SK-MEL-5 (cell line): ENCODE data around the gene CNTLN. TPM values are rescaled to one million over a fixed set of nuclear protein-coding genes. Genes with fewer than 3 reads are reported as not detected.
"Not testable (repeated sequence)": the region's sequence is repeated elsewhere in the genome, so short reads cannot be mapped to it uniquely, and the experiment has no call there.

ENCODE experiments used
- DNase-seq: peaks from one replicate; pipeline ENCODE4 v3.0.0-alpha.2; 2016; ENCODE audit warnings: low read depth, low spot score
- in situ Hi-C: cut with HindIII; loops from 2 replicates; pipeline ENCODE4 v1.10.0; 2016; ENCODE audit warnings: low sequenced_read_pairs, high pct_unique_total_duplicates, low pct_unique_long_range_greater_than_20kb
- total RNA-seq: library from RNA; depleted of rRNA; stranded (reverse); fragments of >200 nt; shearing (Covaris generic); gene quantifications from 2 replicates; pipeline ENCODE4 v1.2.3, GENCODE V29; 2014

Gene CNTLN
- total RNA-seq, 1 experiment from 2014 or later: 6.5 TPM

DNA sequence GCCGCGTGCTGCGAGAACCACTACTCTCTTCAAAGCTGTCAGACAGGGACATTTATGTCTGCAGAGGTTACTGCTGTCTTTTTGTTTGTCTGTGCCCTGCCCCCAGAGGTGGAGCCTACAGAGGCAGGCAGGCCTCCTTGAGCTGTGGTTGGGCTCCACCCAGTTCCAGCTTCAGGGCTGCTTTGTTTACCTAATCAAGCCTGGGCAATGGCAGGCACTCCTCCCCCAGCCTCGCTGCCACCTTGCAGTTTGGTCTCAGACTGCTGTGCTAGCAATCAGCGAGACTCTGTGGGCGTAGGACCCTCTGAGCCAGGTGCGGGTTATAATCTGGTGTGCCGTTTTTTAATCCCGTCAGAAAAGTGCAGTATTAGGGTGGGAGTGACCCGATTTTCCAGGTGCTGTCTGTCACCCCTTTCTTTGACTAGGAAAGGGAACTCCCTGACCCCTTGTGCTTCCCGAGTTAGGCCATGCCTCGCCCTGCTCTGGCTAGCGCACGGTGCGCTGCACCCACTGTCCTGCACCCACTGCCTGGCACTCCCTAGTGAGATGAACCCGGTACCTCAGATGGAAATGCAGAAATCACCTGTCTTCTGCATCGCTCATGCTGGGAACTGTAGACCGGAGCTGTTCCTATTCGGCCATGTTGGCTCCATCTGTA lies 133.8 kb downstream of the CNTLN start:
- DNase-seq, in situ Hi-C loops: not testable (repeated sequence)

DNA sequence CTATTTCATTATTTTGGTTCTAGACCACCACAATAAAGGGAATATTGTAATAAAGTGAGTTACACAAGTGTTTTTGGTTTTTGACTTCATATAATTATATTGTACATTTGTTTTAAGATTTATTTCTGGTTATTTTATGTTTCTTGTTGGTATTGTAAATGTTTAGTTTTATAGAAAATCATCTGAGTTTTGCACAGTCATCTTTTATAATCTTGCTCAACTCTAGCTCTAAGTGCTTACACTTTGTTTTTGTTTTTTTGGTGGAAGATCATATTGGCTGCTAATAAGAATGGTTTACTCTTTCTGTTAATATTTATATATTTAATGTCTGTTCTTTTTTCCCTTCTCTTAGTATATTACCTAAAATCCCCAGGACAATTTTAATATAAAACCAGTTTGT lies 135.0 kb downstream of the CNTLN start:
- no peak for DNase-seq
- in situ Hi-C loops: no loop called here

DNA sequence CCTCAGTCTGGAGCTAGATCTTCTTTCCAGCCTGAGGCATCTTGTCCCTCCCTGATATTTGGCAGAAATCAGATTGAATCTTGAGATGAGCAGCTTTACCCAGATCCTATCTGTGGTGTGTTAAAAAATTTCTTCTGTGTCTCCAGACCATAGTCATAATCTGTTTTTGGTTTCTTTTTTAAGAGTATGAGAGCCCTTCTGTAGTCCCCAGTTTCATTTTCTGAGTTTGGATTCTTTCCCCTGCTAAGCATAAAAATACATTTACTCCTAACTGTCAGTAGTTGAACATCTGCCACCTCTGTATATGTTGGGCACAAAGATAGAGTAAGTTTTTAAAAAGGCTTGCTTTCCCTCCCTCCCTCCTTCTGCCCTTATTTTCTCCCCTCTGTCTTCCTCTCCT lies 137.7 kb downstream of the CNTLN start:
- in situ Hi-C loops: no loop called here
- DNase-seq: no peak

DNA sequence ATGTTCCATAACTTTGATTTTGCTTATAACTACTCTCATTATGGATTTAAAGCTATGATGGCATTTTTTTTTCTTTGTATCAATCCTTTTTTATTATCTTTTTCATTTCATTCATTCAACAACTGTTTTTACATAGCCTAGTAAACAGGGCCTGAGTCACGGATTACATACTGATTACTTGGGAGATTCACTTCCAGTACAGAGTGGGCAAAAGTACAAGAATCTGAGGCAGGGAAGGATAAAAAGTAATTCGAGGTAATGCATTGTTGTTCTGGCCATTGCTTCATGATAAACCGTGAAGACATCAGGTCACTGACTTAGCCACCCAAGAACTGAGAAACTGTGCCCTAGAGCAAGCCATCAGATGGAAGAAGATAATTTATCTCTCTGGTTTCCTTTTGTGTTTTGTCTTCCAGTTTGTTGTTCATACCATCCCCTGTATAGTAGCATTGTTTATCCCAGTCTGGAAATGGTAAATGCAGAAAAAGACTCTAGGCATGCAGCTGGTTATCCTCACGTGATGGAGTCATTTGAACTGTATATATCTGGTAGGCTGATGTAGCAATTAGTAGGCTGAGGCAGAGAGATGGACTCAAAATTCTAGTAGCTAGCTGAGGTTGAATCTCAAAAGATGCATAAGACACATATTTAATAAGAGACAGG lies 145.6 kb downstream of the CNTLN start:
- no peak for DNase-seq

DNA sequence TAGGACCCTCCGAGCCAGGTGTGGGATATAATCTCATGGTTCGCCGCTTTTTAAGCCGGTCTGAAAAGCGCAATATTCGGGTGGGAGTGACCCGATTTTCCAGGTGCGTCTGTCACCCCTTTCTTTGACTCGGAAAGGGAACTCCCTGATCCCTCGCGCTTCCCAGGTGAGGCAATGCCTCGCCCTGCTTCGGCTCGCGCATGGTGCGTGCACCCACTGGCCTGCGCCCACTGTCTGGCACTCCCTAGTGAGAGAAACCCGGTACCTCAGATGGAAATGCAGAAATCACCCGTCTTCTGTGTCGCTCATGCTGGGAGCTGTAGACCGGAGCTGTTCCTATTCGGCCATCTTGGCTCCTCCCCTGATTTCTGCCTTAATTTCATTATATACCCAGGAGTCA lies 155.8 kb downstream of the CNTLN start:
- DNase-seq, in situ Hi-C loops: not testable (repeated sequence)

More for the DNA sequence above, 145.6 kb downstream of the CNTLN start:
- in situ Hi-C loops: no loop called here

DNA sequence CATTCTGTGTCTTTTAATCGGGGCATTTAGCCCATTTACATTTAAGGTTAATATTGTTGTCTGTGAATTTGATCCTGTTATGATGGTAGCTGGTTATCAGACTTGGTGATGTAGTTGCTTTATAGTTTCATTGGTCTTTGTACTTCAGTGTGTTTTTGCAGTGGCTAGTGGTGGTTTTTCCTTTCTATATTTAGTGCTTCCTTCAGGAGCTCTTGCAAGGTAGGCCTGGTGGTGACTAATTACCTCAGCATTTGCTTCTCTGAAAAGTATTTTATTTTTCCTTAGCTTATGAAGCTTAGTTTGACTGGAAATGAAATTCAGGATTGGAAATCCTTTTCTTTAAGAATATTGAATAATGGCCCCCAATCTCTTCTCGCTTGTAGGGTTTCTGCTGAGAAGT lies 156.9 kb downstream of the CNTLN start:
- in situ Hi-C loops: no loop called here

DNA sequence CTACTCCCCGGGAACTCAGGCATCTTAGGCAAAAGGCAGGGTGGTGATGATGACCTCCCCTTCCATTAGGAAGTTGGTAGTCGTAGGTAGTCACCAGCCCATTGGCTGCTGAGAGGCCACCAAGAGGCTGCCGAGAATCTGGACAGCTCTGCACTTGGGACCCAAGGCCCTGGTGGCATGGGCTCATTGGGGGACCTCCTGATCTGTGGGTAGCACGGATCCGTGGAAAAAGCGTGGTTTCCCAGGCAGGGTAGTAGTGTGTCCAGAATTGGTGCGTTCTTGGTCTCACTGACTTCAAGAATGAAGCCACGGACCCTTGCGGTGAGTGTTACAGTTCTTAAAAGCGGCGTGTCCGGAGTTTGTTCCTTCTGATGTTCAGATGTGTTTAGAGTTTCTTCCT lies 158.8 kb downstream of the CNTLN start:
- no peak for DNase-seq
- in situ Hi-C loops: no loop called here

More for the DNA sequence above, 156.9 kb downstream of the CNTLN start:
- no peak for DNase-seq

DNA sequence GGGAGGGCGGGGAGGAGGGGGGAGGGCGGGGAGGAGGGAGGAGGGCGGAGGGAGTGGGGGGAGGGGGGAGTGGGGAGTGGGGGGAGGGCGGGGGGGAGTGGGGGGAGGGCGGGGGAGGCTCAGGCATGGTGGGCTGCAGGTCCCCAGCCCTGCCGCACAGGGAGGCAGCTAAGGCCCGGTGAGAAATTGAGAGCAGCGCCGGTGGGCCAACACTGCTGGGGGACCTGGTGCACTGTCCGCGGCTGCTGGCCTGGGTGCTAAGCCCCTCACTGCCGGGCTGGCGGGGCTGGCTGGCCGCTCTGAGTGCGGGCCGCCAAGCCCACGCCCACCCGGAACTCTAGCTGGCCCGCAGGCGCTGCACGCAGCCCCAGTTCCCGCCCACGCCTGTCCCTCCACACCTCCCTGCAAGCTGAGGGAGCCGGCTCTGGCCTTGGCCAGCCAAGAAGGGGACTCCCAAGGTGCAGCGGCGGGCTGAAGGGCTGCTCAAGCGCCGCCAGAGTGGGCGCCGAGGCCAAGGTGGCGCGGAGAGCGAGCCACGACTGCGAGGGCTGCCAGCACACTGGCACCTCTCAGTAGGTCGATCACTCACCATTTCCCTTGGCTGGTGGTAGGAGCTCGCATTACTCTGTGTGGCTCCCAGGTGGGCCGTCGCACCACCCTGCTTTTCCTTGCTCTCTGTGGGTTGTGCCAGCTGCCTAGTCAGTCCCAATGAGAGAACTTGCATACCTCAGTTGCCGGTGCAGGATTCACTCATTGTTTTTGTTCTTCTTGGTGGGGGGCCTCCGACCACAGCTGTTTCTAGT lies 160.2 kb downstream of the CNTLN start:
- in situ Hi-C loops: no loop called here
- DNase-seq: no peak

DNA sequence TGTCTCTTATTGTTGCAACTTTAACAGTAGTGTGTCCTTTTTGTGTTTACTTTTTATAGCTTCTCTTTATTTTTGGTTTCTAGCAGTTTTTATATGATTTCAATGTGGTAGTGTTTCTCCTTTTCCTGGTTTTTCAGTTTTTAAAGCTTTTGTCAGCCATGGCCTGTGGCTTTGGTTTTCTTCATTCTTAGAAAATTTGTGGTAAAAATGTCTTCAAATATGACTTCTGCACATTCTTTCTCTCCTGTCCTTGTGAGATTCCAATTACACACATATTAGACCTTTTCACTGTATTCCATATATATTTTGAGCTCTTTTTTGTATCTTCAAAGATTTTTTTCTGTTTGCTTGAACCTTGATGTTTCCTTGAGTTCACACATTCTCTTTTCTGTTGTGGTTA lies 180.5 kb downstream of the CNTLN start:
- in situ Hi-C loops: no loop called here
- no peak for DNase-seq

DNA sequence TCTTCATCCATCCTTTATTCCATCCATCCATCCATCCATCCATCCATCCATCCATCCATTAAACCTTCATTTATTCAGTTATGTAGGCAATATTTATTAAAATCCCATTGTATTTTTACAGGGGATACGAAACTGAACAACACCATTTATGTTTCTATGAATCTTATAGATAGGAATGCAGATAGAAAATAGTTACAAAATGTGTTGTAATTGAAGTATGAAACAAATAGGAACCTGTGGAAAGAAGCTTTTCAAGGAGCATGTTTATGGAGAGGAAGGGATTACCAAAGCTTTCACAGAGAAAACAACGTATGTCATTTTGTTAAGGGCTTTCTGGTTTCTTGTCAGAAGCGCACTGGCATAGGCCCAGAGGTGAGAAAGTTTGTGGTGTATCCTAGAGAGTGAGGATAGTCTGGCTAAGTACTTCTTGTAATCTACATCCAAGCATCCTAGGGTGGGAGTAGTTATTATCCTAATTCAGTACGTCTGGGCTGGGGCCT lies 184.0 kb downstream of the CNTLN start:
- in situ Hi-C loops: no loop called here
- DNase-seq: no peak

DNA sequence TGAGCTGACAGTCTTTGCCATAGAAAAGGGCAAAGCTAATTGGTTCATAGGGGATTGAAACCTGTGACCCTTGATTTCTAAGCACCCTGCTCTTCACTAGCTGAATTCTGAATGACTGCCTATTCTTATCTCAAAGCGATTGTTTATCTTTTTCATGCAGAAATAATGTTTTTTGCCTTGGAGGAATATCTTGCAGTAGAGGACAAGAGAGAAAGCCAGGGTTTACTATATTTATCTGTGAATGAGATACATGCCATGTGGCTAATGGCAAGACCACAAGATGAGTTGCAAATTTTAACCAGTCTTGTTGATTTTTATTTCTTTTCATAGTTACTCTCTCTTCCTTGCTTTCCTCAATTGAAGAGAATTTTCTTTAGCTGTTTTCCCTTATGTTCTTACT lies 185.0 kb downstream of the CNTLN start:
- in situ Hi-C loops: no loop called here
- no peak for DNase-seq

DNA sequence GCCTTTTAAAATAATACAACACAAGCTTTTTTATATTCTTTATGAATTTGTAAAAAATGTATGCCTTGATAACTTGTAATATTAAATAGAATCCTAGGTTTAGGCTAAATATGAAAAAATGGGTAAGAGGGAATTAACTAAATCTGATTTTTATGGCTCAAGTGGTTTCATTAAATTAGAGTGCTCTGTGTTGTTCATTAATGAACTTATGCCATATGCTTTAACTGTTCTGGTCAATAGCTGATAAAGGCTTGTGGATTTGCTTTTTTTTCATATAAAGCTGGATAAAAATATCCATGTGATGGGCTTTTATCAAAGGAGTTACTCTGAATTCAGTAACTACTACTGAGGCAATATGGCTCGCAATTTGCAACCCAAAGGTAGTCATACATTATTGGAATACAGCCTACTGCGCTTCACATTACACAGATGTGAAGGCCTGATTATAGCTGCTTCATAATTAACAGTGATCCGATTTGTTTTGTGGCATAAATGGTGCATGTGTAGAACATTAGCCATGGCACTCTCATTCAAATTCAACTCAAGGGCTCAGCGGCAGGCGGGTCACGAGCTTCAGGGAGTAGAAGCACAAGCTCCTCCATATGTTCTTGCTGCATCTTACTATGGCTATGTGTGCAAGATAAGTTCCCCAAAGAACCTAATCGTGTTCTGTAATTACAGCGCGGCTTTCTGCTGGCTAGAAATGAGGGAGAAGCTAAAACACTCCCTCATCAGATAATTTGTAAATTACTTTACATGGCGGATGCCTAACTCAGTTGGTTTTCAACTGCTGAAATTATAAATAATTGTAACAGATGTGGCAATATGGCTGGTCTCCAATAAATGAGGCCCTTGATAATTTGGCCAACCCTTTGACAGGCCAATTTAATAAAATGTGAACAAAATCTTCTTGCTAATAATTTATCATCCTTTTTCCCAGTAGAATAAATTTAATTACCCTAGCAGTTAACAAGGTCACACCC lies 188.3 kb downstream of the CNTLN start:
- in situ Hi-C loops: no loop called here
- DNase-seq: no peak

DNA sequence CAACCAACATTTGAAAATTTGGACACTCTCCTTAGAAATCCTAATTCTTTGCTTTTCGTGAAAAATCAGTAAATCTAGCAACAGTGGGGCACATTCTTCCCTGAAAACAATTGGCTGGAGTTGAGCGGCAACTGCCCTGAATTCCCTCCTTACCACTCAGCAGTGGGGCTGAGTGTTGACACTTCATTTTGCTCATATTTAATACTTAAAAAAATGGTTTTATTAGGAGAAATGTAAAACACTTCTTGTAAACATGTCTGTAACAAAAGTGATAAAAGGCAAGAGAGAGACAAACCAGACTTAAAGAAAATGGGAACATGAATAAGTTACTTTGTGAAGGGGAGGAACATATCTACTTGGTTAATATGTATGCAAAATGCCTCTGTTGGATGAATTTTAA lies 193.5 kb downstream of the CNTLN start:
- in situ Hi-C loops: no loop called here
- no peak for DNase-seq

DNA sequence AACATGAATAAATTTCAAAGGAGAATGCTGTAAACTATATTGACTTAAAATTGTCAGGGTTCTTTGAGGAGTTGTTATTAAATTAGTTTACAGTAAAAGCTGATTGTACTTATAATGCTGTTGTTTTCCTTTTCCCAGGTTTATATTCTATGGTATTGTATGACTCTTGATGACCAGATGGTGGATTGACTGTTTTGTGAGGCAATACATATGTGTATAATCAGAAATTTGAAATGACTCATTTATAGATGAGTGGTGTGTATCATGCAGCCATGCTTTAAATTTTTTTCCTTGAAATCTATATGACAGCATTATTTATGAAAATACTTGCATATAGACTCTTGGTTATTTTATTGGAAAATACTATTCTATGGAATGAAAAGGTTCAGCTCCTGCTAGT lies 195.3 kb downstream of the CNTLN start:
- no peak for DNase-seq
- in situ Hi-C loops: no loop called here

DNA sequence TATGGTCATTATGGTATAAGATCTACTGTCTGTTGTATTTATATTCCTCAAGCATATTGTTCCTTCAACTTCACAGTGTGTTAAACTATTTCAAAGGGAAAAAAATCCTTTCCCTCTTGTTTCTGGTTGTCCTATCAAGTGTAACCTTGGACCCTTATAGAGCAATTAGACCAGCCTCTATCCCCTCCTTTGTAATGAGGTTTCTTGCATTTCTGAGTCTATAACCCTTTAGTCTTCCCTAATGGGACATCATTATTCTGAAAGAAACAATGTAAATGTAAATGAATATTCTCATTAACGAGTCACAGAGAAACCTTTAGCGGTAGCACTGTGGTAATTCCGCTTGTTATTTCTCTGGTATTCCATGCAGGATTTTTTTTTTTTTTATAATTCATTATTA lies 197.3 kb downstream of the CNTLN start:
- in situ Hi-C loops: no loop called here
- no peak for DNase-seq

DNA sequence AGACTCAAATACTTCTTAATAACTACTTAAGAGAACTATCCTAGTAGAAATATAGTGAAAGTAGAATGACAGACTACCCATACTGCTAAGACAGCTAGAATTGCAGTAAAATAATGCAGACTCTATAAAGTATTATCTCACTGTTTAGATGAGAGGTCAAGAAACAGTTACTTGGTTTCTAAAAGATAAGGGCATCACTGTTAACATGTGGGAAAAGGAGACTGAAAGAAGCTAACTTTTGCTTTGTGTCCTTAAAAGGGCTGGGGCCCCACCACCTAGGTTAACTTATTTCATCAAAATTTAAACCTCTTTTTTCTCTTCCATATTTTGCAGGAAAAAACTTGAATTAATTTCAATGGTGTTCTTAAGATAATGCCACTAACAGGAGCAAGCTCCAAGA lies 204.3 kb downstream of the CNTLN start:
- DNase-seq: no peak
- in situ Hi-C loops: no loop called here

DNA sequence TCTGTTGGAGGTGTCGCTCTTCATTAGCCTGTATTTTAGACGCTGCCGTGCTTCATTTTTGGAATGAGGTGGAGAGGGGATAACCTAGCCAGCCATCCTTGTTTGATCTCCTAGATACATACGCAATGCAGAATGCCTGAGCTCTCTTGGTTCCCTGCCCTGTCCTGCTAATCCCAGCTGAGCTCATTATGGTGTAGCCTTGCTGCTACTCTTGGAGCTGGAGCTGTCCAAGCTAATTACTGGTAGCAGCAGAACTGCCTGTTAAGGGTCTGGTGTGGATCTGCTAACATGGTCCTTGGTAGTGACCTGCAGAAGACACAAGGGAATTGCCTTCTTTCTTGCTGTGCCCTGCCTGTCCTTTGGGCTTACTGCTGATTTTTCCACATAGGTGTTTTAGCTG lies 207.9 kb downstream of the CNTLN start:
- in situ Hi-C loops: no loop called here
- DNase-seq: no peak
